Smooth muscle cell (in vitro differentiated cells): Measurements from ENCODE around the gene RAB22A. TPM values are rescaled to one million over a fixed set of nuclear protein-coding genes. Genes with fewer than 3 reads are reported as not detected.

Experiments used
- DNase-seq: peaks from one replicate; lab custom pipeline; 2025; ENCODE audit not compliant: unreplicated experiment; lab: John Stamatoyannopoulos, UW
- H2AFZ ChIP-seq: fragments of 200-600 bp; sonication (generic); 2 replicates; pipeline ENCODE4 v1.6.0; 2016; ENCODE audit warnings: antibody characterized with exemption, low read depth, mild to moderate bottlenecking
- H3F3A ChIP-seq: fragments of 200-600 bp; sonication (generic); 2 replicates; pipeline ENCODE4 v1.6.0; 2017; ENCODE audit warnings: antibody characterized with exemption, low read depth
- H3K27ac ChIP-seq: fragments of 200-600 bp; sonication (generic); 2 replicates; pipeline ENCODE4 v1.5.1; 2016; ENCODE audit warnings: low read depth, mild to moderate bottlenecking
- H3K27me3 ChIP-seq: fragments of 200-600 bp; sonication (generic); 2 replicates; pipeline ENCODE4 v1.6.1; 2016; ENCODE audit warnings: low read depth, mild to moderate bottlenecking
- H3K36me3 ChIP-seq: fragments of 200-600 bp; sonication (generic); 2 replicates; pipeline ENCODE4 v1.5.1; 2016; ENCODE audit warnings: low read depth
- H3K4me1 ChIP-seq: fragments of 200-600 bp; sonication (generic); 2 replicates; pipeline ENCODE4 v1.5.1; 2016; ENCODE audit warnings: low read depth
- H3K4me2 ChIP-seq: fragments of 200-600 bp; sonication (generic); 2 replicates; pipeline ENCODE4 v1.6.0; 2016; ENCODE audit warnings: mild to moderate bottlenecking
- H3K4me3 ChIP-seq: fragments of 200-600 bp; sonication (generic); 2 replicates; pipeline ENCODE4 v1.5.1; 2016; ENCODE audit warnings: mild to moderate bottlenecking
- H3K79me2 ChIP-seq: fragments of 200-600 bp; sonication (generic); 2 replicates; pipeline ENCODE4 v1.6.0; 2016; ENCODE audit warnings: low read depth, mild to moderate bottlenecking
- H3K9ac ChIP-seq: fragments of 200-600 bp; sonication (generic); 2 replicates; pipeline ENCODE4 v1.6.0; 2016; ENCODE audit warnings: low read depth
- H3K9me3 ChIP-seq: fragments of 200-600 bp; sonication (generic); replicated peaks from 2 replicates; pipeline ENCODE4 v1.5.1; 2016; ENCODE audit warnings: low read depth
- H4K20me1 ChIP-seq: fragments of 200-600 bp; sonication (generic); 2 replicates; pipeline ENCODE4 v1.6.0; 2016; ENCODE audit warnings: low read depth
- CTCF ChIP-seq: fragments of 200-600 bp; sonication (generic); IDR thresholded peaks from 2 replicates; pipeline ENCODE4 v1.5.1; 2017; ENCODE audit warnings: borderline replicate concordance, mild to moderate bottlenecking, antibody characterized with exemption; ENCODE audit not compliant: insufficient read depth, poor library complexity, severe bottlenecking
- WGBS: methylation state at CpG from one replicate; pipeline ENCODE4 v1.1.7; 2016; ENCODE audit warnings: low lambda C conversion rate; 5-methylcytosine and 5-hydroxymethylcytosine counted together
- polyA plus RNA-seq: library from polyadenylated mRNA; unstranded; fragments of >200 nt; fragmentation: Nextera tagmentation; extraction: Ambion mirVana; gene quantifications from 2 replicates; pipeline ENCODE4 v1.2.1, GENCODE V29; 2016
- total RNA-seq: library from RNA; depleted of rRNA; stranded (reverse); fragments of >200 nt; gene quantifications from 2 replicates; pipeline ENCODE4 v1.2.3, GENCODE V29; 2014

Gene RAB22A
- total and polyA plus RNA-seq, 2 experiments from 2014 or later, result 14.0 to 23.7 TPM

GRCh38 chr20:58308680-58309527 is 611 bp upstream of the RAB22A start:
- H3K27me3 ChIP-seq, result no peaks in the 10 kb centered on the region
- no peaks in the 10 kb centered on the region for H3K9me3 ChIP-seq
- H3K9ac ChIP-seq, result peak overlapping the region; percentile 83
- H3F3A ChIP-seq, result peaks cover 4% of the 10 kb centered on the region
- 31% methylated on average over 21 of the region's 41 CpGs for WGBS
- H3K79me2 ChIP-seq, result peaks cover 24% of the 10 kb centered on the region
- DNase-seq, result no peak
- H3K4me3 ChIP-seq, result peak overlapping the region; percentile 75
- peak overlapping the region; percentile 96 for H3K4me2 ChIP-seq
- no peaks in the 10 kb centered on the region for H3K36me3 ChIP-seq
- H4K20me1 ChIP-seq, result peaks cover 21% of the 10 kb centered on the region
- H3K4me1 ChIP-seq, result peaks cover 14% of the 10 kb centered on the region
- peak overlapping the region; percentile 96 for H3K27ac ChIP-seq
- peak overlapping the region; percentile 96 for H2AFZ ChIP-seq
- TF ChIP-seq CTCF, result no peak

GRCh38 chr20:58310291-58310782 is 822 bp downstream of the RAB22A start:
- Histone ChIP-seq H3K79me2 (peaks cover 28% of the 10 kb centered on the region), H3K36me3 (no peaks in the 10 kb centered on the region), H3F3A (peaks cover 4% of the 10 kb centered on the region), H3K27me3 (no peaks in the 10 kb centered on the region), H2AFZ (peak overlapping the region; percentile 85), H4K20me1 (peaks cover 36% of the 10 kb centered on the region), H3K4me3 (peak overlapping the region; percentile 77), H3K9me3 (no peaks in the 10 kb centered on the region), H3K4me2 (peak overlapping the region; percentile 90), H3K4me1 (peaks cover 14% of the 10 kb centered on the region), H3K27ac (peak overlapping the region; percentile 77), H3K9ac (peak overlapping the region; percentile 99)
- no peak for TF ChIP-seq CTCF
- DNase-seq, result no peak
- 9% methylated on average over 1 of the region's 1 CpG for WGBS

- H3K9ac ChIP-seq, result no peak overlapping the region
- no peaks in the 10 kb centered on the region for H3K36me3 ChIP-seq
- WGBS, result 68% methylated on average over 2 of the region's 2 CpGs
- H3K4me1 ChIP-seq, result peaks cover 8% of the 10 kb centered on the region
- DNase-seq, result no peak
- H3K27me3 ChIP-seq, result no peaks in the 10 kb centered on the region
- no peak overlapping the region for H3K4me2 ChIP-seq
- no peaks in the 10 kb centered on the region for H3K9me3 ChIP-seq
- no peak for TF ChIP-seq CTCF
- no peak overlapping the region for H2AFZ ChIP-seq
- H3K27ac ChIP-seq, result no peak overlapping the region
- H3K4me3 ChIP-seq, result no peak overlapping the region
- H3K79me2 ChIP-seq, result peaks cover 37% of the 10 kb centered on the region
- H3F3A ChIP-seq, result no peaks in the 10 kb centered on the region
- H4K20me1 ChIP-seq, result peaks cover 53% of the 10 kb centered on the region
These were observed 3.3 kb downstream of the RAB22A start for GRCh38 chr20:58312836-58313235.
